ENCODE results near the gene RGS9.

DNA sequence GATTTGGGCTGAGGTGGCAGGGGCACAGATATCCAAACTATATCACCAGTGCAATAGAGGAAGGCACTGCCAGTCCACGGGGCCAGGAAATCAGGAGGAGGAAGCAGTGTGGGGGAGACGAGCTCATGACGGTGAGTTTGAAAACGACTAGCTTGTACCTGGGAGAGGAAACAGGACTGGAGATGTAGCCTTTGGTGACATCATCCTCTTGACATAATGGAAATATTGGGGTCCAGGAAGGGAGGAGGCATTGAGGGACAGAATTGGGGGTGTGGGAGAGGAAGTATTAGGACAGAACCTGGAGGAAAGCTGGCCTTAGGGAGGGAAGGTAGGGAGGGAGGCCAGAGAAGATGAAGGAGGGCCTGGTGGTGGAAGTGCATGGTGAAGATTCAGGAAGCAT, 109.1 kb downstream of the RGS9 start:
- TF ChIP-seq POLR2A (IDR thresholded peaks at IDR 0.05), result no peak
- TF ChIP-seq, protein P1, sequence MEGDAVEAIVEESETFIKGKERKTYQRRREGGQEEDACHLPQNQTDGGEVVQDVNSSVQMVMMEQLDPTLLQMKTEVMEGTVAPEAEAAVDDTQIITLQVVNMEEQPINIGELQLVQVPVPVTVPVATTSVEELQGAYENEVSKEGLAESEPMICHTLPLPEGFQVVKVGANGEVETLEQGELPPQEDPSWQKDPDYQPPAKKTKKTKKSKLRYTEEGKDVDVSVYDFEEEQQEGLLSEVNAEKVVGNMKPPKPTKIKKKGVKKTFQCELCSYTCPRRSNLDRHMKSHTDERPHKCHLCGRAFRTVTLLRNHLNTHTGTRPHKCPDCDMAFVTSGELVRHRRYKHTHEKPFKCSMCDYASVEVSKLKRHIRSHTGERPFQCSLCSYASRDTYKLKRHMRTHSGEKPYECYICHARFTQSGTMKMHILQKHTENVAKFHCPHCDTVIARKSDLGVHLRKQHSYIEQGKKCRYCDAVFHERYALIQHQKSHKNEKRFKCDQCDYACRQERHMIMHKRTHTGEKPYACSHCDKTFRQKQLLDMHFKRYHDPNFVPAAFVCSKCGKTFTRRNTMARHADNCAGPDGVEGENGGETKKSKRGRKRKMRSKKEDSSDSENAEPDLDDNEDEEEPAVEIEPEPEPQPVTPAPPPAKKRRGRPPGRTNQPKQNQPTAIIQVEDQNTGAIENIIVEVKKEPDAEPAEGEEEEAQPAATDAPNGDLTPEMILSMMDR (IDR thresholded peaks at IDR 0.05 in 4 of 5, conservative IDR thresholded peaks at IDR 0.05 in 1 of 5), result no peak

All from gastrocnemius medialis (tissue), 4 donors.